Neural cell (in vitro differentiated cells): ENCODE data around the gene SLC25A26. TPM values are rescaled to one million over a fixed set of nuclear protein-coding genes. Genes with fewer than 3 reads are reported as not detected.

Experiments
- H2AFZ ChIP-seq: fragments of 200-600, 300-800 bp; sonication (generic), shearing (Covaris generic); 2 replicates; pipeline ENCODE4 v1.6.0; 2014; ENCODE audit warnings: low read depth, mild to moderate bottlenecking, antibody characterized with exemption, low read length, moderate library complexity
- H3F3A ChIP-seq: fragments of 200-600 bp; shearing (Covaris generic); 2 replicates; pipeline ENCODE4 v1.6.1; 2016; ENCODE audit warnings: mild to moderate bottlenecking, moderate library complexity, mixed read lengths, antibody characterized with exemption, low read length; ENCODE audit not compliant: insufficient read depth, poor library complexity, severe bottlenecking
- H3K27ac ChIP-seq: fragments of 200-600, 300-800 bp; sonication (generic), shearing (Covaris generic); 2 replicates; pipeline ENCODE4 v1.5.1; 2014; ENCODE audit warnings: mild to moderate bottlenecking, low read length, moderate library complexity
- H3K27me3 ChIP-seq: fragments of 300-800, 200-600 bp; sonication (generic), shearing (Covaris generic); 2 replicates; pipeline ENCODE4 v1.6.0; 2014; ENCODE audit warnings: mild to moderate bottlenecking, low read depth, low read length, moderate library complexity; ENCODE audit not compliant: insufficient read depth
- H3K36me3 ChIP-seq: fragments of 300-800, 200-600 bp; sonication (generic), shearing (Covaris generic); 2 replicates; pipeline ENCODE4 v1.5.1; 2014; ENCODE audit warnings: mild to moderate bottlenecking, antibody characterized with exemption, low read length, moderate library complexity; ENCODE audit not compliant: insufficient read depth
- H3K4me2 ChIP-seq: fragments of 300-800, 200-600 bp; sonication (generic), shearing (Covaris generic); 2 replicates; pipeline ENCODE4 v1.6.0; 2014; ENCODE audit warnings: mild to moderate bottlenecking, low read length
- H3K4me3 ChIP-seq: fragments of 300-800, 200-600 bp; sonication (generic), shearing (Covaris generic); 2 replicates; pipeline ENCODE4 v1.5.1; 2014; ENCODE audit warnings: mild to moderate bottlenecking, low read length, moderate library complexity
- H3K79me2 ChIP-seq: fragments of 200-600 bp; shearing (Covaris generic); replicated peaks from 2 replicates; pipeline ENCODE4 v1.6.0; 2014; ENCODE audit warnings: mild to moderate bottlenecking, low read length, moderate library complexity; ENCODE audit not compliant: insufficient read depth
- H3K9ac ChIP-seq: fragments of 300-800, 200-600 bp; sonication (generic), shearing (Covaris generic); 2 replicates; pipeline ENCODE4 v1.6.1; 2016; ENCODE audit warnings: mild to moderate bottlenecking, low read length, mixed read lengths
- H3K9me2 ChIP-seq: fragments of 200-600 bp; shearing (Covaris generic); 2 replicates; pipeline ENCODE4 v1.6.1; 2016; ENCODE audit warnings: mild to moderate bottlenecking, low read length, mixed read lengths; ENCODE audit not compliant: insufficient read depth
- H3K9me3 ChIP-seq: fragments of 200-600, 300-800 bp; sonication (generic), shearing (Covaris generic); 2 replicates; pipeline ENCODE4 v1.6.1; 2016; ENCODE audit warnings: mild to moderate bottlenecking, mixed run types, low read length, moderate library complexity, mixed read lengths
- H4K20me1 ChIP-seq: fragments of 200-600 bp; shearing (Covaris generic); 2 replicates; pipeline ENCODE4 v1.6.1; 2016; ENCODE audit warnings: mild to moderate bottlenecking, mixed run types; ENCODE audit not compliant: insufficient read depth
- EP300 ChIP-seq: fragments of 450-650 bp; conservative IDR thresholded peaks from 2 replicates; pipeline ENCODE4 v1.6.1; 2014; ENCODE audit warnings: antibody characterized with exemption, mild to moderate bottlenecking, moderate library complexity; ENCODE audit not compliant: poor library complexity, severe bottlenecking
- EZH2 ChIP-seq: fragments of 200-600, 300-800 bp; shearing (Covaris generic), sonication (generic); IDR thresholded peaks from 2 replicates; pipeline ENCODE4 v1.6.1; 2014; ENCODE audit warnings: antibody characterized with exemption, low read length, borderline replicate concordance, mild to moderate bottlenecking; ENCODE audit not compliant: insufficient read depth, poor library complexity, severe bottlenecking
- MXI1 ChIP-seq: fragments of 450-650 bp; conservative IDR thresholded peaks from 2 replicates; pipeline ENCODE4 v1.6.1; 2014; ENCODE audit warnings: antibody characterized with exemption, mild to moderate bottlenecking; ENCODE audit not compliant: poor library complexity, severe bottlenecking
- POLR2AphosphoS5 ChIP-seq: IDR thresholded peaks from 2 replicates; pipeline ENCODE4 v1.6.1; 2012
- RAD21 ChIP-seq: fragments of 450-650 bp; conservative IDR thresholded peaks from 2 replicates; pipeline ENCODE4 v1.6.1; 2014; ENCODE audit warnings: antibody characterized with exemption, mild to moderate bottlenecking, moderate library complexity
- SMC3 ChIP-seq: fragments of 450-650 bp; conservative IDR thresholded peaks from 2 replicates; pipeline ENCODE4 v1.6.1; 2014; ENCODE audit warnings: antibody characterized with exemption, mild to moderate bottlenecking, moderate library complexity; ENCODE audit not compliant: poor library complexity
- TAF1 ChIP-seq: IDR thresholded peaks from 2 replicates; pipeline ENCODE4 v1.6.1; 2012; ENCODE audit warnings: low read depth
- polyA plus RNA-seq: library from polyadenylated mRNA; depleted of rRNA; stranded (reverse); fragments of >200 nt; gene quantifications from 2 replicates; pipeline ENCODE4 v1.2.3, GENCODE V29; 2014
- TF ChIP-seq, protein P1 (sequence below): IDR thresholded peaks from 2 replicates; pipeline ENCODE4 v1.6.1; 2012; ENCODE audit warnings: borderline replicate concordance
- TF ChIP-seq, protein P2 (sequence below): fragments of 450-650 bp; IDR thresholded peaks from 2 replicates; pipeline ENCODE4 v1.5.1; 2014; ENCODE audit warnings: antibody characterized with exemption, mild to moderate bottlenecking, moderate library complexity; ENCODE audit not compliant: poor library complexity, severe bottlenecking

Gene SLC25A26
- polyA plus RNA-seq, 1 donor from 2014 or later, result 21.0 TPM

DNA sequence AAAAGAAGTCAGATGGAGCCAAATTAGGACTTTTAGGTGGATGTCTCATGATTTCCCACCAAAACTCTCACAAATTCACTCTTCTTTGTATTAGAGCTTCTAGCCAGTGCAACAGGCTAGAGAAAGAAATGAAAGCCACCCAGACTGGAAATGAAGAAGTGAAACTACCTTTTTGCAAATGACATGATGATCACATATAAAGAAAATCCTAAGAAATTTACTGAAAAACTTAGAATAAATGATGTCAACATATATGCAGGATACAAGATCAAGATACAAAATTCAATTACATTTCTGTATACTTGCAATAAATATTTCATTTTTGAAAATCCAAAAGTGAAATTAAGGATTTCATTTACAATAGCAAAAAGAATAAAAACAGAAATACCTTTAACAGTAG, 169.2 kb downstream of the SLC25A26 start:
- no peak overlapping the region for H3K9ac ChIP-seq
- no peak overlapping the region for H2AFZ ChIP-seq
- H3K36me3 ChIP-seq, result no peaks in the 10 kb centered on the region
- no peak overlapping the region for H3K27ac ChIP-seq
- H3K27me3 ChIP-seq, result no peaks in the 10 kb centered on the region
- H3K9me2 ChIP-seq, result no peaks in the 10 kb centered on the region
- H3F3A ChIP-seq, result no peaks in the 10 kb centered on the region
- H4K20me1 ChIP-seq, result no peaks in the 10 kb centered on the region
- no peaks in the 10 kb centered on the region for H3K79me2 ChIP-seq
- no peaks in the 10 kb centered on the region for H3K9me3 ChIP-seq
- TF ChIP-seq, protein P1, sequence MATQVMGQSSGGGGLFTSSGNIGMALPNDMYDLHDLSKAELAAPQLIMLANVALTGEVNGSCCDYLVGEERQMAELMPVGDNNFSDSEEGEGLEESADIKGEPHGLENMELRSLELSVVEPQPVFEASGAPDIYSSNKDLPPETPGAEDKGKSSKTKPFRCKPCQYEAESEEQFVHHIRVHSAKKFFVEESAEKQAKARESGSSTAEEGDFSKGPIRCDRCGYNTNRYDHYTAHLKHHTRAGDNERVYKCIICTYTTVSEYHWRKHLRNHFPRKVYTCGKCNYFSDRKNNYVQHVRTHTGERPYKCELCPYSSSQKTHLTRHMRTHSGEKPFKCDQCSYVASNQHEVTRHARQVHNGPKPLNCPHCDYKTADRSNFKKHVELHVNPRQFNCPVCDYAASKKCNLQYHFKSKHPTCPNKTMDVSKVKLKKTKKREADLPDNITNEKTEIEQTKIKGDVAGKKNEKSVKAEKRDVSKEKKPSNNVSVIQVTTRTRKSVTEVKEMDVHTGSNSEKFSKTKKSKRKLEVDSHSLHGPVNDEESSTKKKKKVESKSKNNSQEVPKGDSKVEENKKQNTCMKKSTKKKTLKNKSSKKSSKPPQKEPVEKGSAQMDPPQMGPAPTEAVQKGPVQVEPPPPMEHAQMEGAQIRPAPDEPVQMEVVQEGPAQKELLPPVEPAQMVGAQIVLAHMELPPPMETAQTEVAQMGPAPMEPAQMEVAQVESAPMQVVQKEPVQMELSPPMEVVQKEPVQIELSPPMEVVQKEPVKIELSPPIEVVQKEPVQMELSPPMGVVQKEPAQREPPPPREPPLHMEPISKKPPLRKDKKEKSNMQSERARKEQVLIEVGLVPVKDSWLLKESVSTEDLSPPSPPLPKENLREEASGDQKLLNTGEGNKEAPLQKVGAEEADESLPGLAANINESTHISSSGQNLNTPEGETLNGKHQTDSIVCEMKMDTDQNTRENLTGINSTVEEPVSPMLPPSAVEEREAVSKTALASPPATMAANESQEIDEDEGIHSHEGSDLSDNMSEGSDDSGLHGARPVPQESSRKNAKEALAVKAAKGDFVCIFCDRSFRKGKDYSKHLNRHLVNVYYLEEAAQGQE, result no peak
- TF ChIP-seq EZH2, result no peak
- no peak for TF ChIP-seq EP300
- TF ChIP-seq POLR2AphosphoS5, result no peak
- TF ChIP-seq RAD21, result no peak
- no peak for TF ChIP-seq SMC3
- TF ChIP-seq, protein P2, sequence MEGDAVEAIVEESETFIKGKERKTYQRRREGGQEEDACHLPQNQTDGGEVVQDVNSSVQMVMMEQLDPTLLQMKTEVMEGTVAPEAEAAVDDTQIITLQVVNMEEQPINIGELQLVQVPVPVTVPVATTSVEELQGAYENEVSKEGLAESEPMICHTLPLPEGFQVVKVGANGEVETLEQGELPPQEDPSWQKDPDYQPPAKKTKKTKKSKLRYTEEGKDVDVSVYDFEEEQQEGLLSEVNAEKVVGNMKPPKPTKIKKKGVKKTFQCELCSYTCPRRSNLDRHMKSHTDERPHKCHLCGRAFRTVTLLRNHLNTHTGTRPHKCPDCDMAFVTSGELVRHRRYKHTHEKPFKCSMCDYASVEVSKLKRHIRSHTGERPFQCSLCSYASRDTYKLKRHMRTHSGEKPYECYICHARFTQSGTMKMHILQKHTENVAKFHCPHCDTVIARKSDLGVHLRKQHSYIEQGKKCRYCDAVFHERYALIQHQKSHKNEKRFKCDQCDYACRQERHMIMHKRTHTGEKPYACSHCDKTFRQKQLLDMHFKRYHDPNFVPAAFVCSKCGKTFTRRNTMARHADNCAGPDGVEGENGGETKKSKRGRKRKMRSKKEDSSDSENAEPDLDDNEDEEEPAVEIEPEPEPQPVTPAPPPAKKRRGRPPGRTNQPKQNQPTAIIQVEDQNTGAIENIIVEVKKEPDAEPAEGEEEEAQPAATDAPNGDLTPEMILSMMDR, result no peak
- no peak for TF ChIP-seq MXI1
- no peak for TF ChIP-seq TAF1
- no peak overlapping the region for H3K4me2 ChIP-seq
- H3K4me3 ChIP-seq, result no peak overlapping the region

DNA sequence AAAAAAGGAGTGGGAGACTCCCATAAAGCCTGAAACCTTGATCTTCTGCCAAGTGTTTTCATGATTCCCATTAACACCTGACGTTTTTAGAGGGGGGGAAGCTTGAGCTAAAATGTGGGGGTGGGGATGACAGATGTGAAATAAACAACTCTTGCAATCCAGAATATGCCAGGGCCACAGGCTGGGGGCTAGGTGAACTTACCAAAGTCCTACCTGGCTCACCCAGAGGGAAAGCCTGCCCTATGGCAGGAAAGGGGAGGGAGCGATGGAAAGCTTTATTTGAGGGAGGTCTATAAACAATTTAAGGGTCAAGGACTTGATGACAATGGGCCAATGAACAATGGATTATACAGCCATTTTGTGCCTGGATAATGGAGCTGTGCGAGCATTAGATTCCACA, 171.7 kb downstream of the SLC25A26 start:
- Histone ChIP-seq H3K79me2 (no peaks in the 10 kb centered on the region), H3K9me2 (no peaks in the 10 kb centered on the region), H2AFZ (no peak overlapping the region), H3K27me3 (no peaks in the 10 kb centered on the region), H3K9me3 (no peaks in the 10 kb centered on the region), H3F3A (no peaks in the 10 kb centered on the region), H3K27ac (no peak overlapping the region), H3K4me3 (no peak overlapping the region), H3K4me2 (no peak overlapping the region), H3K36me3 (no peaks in the 10 kb centered on the region), H3K9ac (no peak overlapping the region), H4K20me1 (no peaks in the 10 kb centered on the region)
- TF ChIP-seq SMC3 (no peak), MXI1 (no peak), TAF1 (no peak), RAD21 (no peak), EP300 (no peak), EZH2 (no peak), POLR2AphosphoS5 (no peak)
- TF ChIP-seq, protein P2, result no peak
- TF ChIP-seq, protein P1, result no peak
